Measurements from ENCODE around the gene DENND1B.

The DENND1B gene

GRCh38 chr1:197732187-197732586, 43.1 kb downstream of the DENND1B start:
- peaks cover 16% of the 10 kb centered on the region for H3K4me1 ChIP-seq (ENCODE audit: low read length)
- no peaks in the 10 kb centered on the region for H3K27me3 ChIP-seq (ENCODE audit: low read depth, low read length)

GRCh38 chr1:197731449-197731848, 43.8 kb downstream of the DENND1B start:
- H3K4me1 ChIP-seq (ENCODE audit: low read length), result peaks cover 12% of the 10 kb centered on the region

More at GRCh38 chr1:197732187-197732586, 43.1 kb downstream of the DENND1B start:
- no peak overlapping the region for H2AFZ ChIP-seq (ENCODE audit: low read depth, low read length)
- H4K20me1 ChIP-seq (ENCODE audit: insufficient read depth, low read length), result peaks cover 57% of the 10 kb centered on the region
- no peak overlapping the region for H3K27ac ChIP-seq (ENCODE audit: low read length)
- H3K4me2 ChIP-seq (ENCODE audit: low read length), result no peak overlapping the region
- H3K4me3 ChIP-seq (ENCODE audit: low read length), result no peak overlapping the region
- H3K79me2 ChIP-seq (ENCODE audit: low read length), result peaks cover 68% of the 10 kb centered on the region
- TF ChIP-seq EZH2phosphoT487 (IDR thresholded peaks at IDR 0.05; ENCODE audit: low read depth), result no peak
- TF ChIP-seq CTCF (IDR thresholded peaks at IDR 0.05; ENCODE audit: low read depth, low read length), result no peak
- H3K9ac ChIP-seq (ENCODE audit: low read length), result no peak overlapping the region
- H3K9me3 ChIP-seq (ENCODE audit: insufficient read depth, low read length), result no peaks in the 10 kb centered on the region
- peaks cover 50% of the 10 kb centered on the region for H3K36me3 ChIP-seq (replicated peaks; ENCODE audit: low read depth, low read length)

DNA sequence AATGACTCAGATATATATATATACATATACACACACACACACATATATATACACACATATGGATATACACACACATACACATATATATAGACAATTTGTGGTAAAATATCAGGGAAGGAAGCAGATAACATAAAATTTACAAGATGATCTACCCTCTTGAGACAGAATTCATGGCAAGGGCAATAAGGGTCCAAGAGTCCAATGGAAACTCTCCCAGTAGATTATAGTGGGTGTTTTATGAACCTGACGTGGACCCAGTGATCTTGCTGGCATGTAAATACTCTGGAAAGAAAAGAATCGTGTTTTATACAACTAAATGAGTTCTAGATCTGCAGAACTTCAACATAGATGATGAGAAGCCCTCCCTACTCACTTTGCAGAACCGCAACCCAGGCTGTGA, 49.3 kb downstream of the DENND1B start:
- Histone ChIP-seq H3K4me1 (ENCODE audit: low read length) (peaks cover 12% of the 10 kb centered on the region), H3K79me2 (ENCODE audit: low read length) (peaks cover 38% of the 10 kb centered on the region), H3K4me3 (ENCODE audit: low read length) (no peak overlapping the region), H2AFZ (ENCODE audit: low read depth, low read length) (no peak overlapping the region), H3K36me3 (replicated peaks; ENCODE audit: low read depth, low read length) (peaks cover 62% of the 10 kb centered on the region), H4K20me1 (ENCODE audit: insufficient read depth, low read length) (peaks cover 12% of the 10 kb centered on the region; the same call in 1 of the 2 replicates), H3K27ac (ENCODE audit: low read length) (no peak overlapping the region), H3K9me3 (ENCODE audit: insufficient read depth, low read length) (peaks cover 21% of the 10 kb centered on the region), H3K9ac (ENCODE audit: low read length) (no peak overlapping the region), H3K4me2 (ENCODE audit: low read length) (no peak overlapping the region), H3K27me3 (ENCODE audit: low read depth, low read length) (no peaks in the 10 kb centered on the region)
- no peak for TF ChIP-seq EZH2phosphoT487 (IDR thresholded peaks at IDR 0.05; ENCODE audit: low read depth)
- no peak for TF ChIP-seq CTCF (IDR thresholded peaks at IDR 0.05; ENCODE audit: low read depth, low read length)

More at GRCh38 chr1:197731449-197731848, 43.8 kb downstream of the DENND1B start:
- Histone ChIP-seq H3K79me2 (ENCODE audit: low read length) (peaks cover 63% of the 10 kb centered on the region), H3K4me3 (ENCODE audit: low read length) (no peak overlapping the region), H3K27ac (ENCODE audit: low read length) (no peak overlapping the region), H2AFZ (ENCODE audit: low read depth, low read length) (no peak overlapping the region), H3K4me2 (ENCODE audit: low read length) (no peak overlapping the region), H3K9me3 (ENCODE audit: insufficient read depth, low read length) (peaks cover under 1% of the 10 kb centered on the region; the same call in 1 of the 2 replicates), H3K9ac (ENCODE audit: low read length) (no peak overlapping the region), H4K20me1 (ENCODE audit: insufficient read depth, low read length) (peaks cover 50% of the 10 kb centered on the region), H3K27me3 (ENCODE audit: low read depth, low read length) (no peaks in the 10 kb centered on the region), H3K36me3 (replicated peaks; ENCODE audit: low read depth, low read length) (peaks cover 55% of the 10 kb centered on the region)
- TF ChIP-seq CTCF (IDR thresholded peaks at IDR 0.05; ENCODE audit: low read depth, low read length), result no peak
- TF ChIP-seq EZH2phosphoT487 (IDR thresholded peaks at IDR 0.05; ENCODE audit: low read depth), result no peak

DNA sequence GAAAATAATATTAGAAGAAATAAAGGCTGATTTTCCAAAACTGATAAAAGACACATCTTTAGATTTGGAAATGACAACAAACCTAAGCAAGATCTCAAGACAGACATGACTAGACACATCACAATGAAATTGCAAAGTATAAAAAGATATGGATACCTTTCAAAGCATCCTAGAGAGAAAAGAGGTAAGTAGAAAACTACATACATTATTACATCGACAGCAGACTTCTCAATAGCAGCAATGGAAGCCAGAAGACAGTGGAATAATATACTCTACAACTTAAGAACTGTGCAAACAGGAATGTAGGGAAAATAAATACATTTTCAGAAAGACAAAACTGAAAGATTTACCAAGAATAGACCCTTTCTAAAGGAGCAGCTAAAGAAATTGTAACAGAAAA, 50.2 kb downstream of the DENND1B start:
- Histone ChIP-seq H3K4me2 (ENCODE audit: low read length) (no peak overlapping the region), H2AFZ (ENCODE audit: low read depth, low read length) (no peak overlapping the region), H3K4me1 (ENCODE audit: low read length) (peaks cover 9% of the 10 kb centered on the region), H3K27me3 (ENCODE audit: low read depth, low read length) (no peaks in the 10 kb centered on the region), H3K36me3 (replicated peaks; ENCODE audit: low read depth, low read length) (peaks cover 57% of the 10 kb centered on the region), H3K9me3 (ENCODE audit: insufficient read depth, low read length) (peaks cover 21% of the 10 kb centered on the region), H3K79me2 (ENCODE audit: low read length) (peaks cover 33% of the 10 kb centered on the region), H3K4me3 (ENCODE audit: low read length) (no peak overlapping the region), H3K9ac (ENCODE audit: low read length) (no peak overlapping the region), H4K20me1 (ENCODE audit: insufficient read depth, low read length) (peaks cover 14% of the 10 kb centered on the region; the same call in 1 of the 2 replicates), H3K27ac (ENCODE audit: low read length) (no peak overlapping the region)
- TF ChIP-seq CTCF (IDR thresholded peaks at IDR 0.05; ENCODE audit: low read depth, low read length), result no peak
- TF ChIP-seq EZH2phosphoT487 (IDR thresholded peaks at IDR 0.05; ENCODE audit: low read depth), result no peak

All from OCI-LY3 (cell line).